HUES64 (cell line): Measurements from ENCODE around the gene USP11. TPM values are rescaled to one million over a fixed set of nuclear protein-coding genes. Genes with fewer than 3 reads are reported as not detected.

Experiments used
- H3K27ac ChIP-seq: 2 replicates; pipeline ENCODE4 v1.7.0; 2013; ENCODE audit warnings: low read depth, low read length, inconsistent platforms
- H3K27me3 ChIP-seq: 2 replicates; pipeline ENCODE4 v1.6.1; 2013; ENCODE audit warnings: mild to moderate bottlenecking, low read length; ENCODE audit not compliant: insufficient read depth
- H3K36me3 ChIP-seq: 2 replicates; pipeline ENCODE4 v1.6.1; 2013; ENCODE audit warnings: mild to moderate bottlenecking, low read length; ENCODE audit not compliant: insufficient read depth
- H3K4me1 ChIP-seq: 2 replicates; pipeline ENCODE4 v1.6.1; 2013; ENCODE audit warnings: mild to moderate bottlenecking, low read length, moderate library complexity; ENCODE audit not compliant: insufficient read depth
- H3K4me3 ChIP-seq: 2 replicates; pipeline ENCODE4 v1.5.1; 2013; ENCODE audit warnings: mild to moderate bottlenecking, low read length, moderate library complexity
- H3K9ac ChIP-seq: 2 replicates; pipeline ENCODE4 v1.6.1; 2013; ENCODE audit warnings: mild to moderate bottlenecking, low read depth, low read length
- H3K9me3 ChIP-seq: 2 replicates; pipeline ENCODE4 v1.6.1; 2013; ENCODE audit warnings: low read depth, low read length; ENCODE audit not compliant: insufficient read depth
- WGBS: fragments of 150-250, 120-280 bp; methylation state at CpG from one replicate; pipeline ENCODE4 v1.1.7; 2013; ENCODE audit warnings: missing lambda C conversion rate; 5-methylcytosine and 5-hydroxymethylcytosine counted together
- polyA plus RNA-seq, 2 experiments: library from polyadenylated mRNA; stranded (reverse); fragments of 50-300 nt; gene quantifications; one replicate each; pipeline ENCODE4 v1.2.3, GENCODE V29; 2013

Gene USP11
- 51.5 TPM for polyA plus RNA-seq (2013, experiment 1 of 2)
- polyA plus RNA-seq (2013, experiment 2 of 2): 59.5 TPM

- H3K9ac ChIP-seq: peak within 1 kb of the TSS; percentile 95
- H3K27me3 ChIP-seq: no peaks in the 10 kb centered on the region
- no peaks in the 10 kb centered on the region for H3K9me3 ChIP-seq
- H3K4me3 ChIP-seq: peak within 1 kb of the TSS; percentile 91
- H3K27ac ChIP-seq: peak within 1 kb of the TSS; percentile 99
- 1% methylated on average over 46 of the region's 46 CpGs for WGBS
- peaks cover 13% of the 10 kb centered on the region; the same call in 1 of the 2 replicates for H3K4me1 ChIP-seq
- H3K36me3 ChIP-seq: peaks cover 15% of the 10 kb centered on the region
Measured at GRCh38 chrX:47232803-47233332, at the start of gene USP11. Gene USP11 (plus strand): TSS chrX:47233009. CDS start chrX:47233044, 35 bp downstream.

DNA sequence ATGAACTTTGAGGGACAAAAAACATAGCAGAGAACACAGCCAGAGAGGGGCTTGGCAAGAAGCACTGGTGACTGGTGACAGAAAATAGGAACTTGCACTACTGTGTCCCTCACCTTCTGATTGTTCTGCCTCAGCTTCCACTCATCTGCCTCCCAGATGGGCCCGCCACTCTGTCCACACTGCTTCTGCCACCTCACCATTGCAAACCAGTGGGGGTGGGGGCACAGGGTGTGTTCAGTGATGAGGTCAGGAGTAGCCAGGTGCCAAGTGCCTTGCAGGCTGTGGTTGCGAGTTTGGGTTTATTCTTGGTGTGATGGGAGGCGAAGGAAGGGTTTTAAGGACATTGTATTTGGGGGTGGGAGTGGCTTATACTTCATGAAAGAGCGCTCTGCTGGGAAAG lies 48.3 kb upstream of the USP11 start:
- Histone ChIP-seq H3K4me1 (no peaks in the 10 kb centered on the region), H3K27me3 (no peaks in the 10 kb centered on the region), H3K27ac (no peak overlapping the region), H3K9ac (no peak overlapping the region), H3K4me3 (no peak overlapping the region), H3K36me3 (peaks cover 56% of the 10 kb centered on the region), H3K9me3 (no peaks in the 10 kb centered on the region)
- WGBS: 93% methylated on average over 4 of the region's 4 CpGs

GRCh38 chrX:47185241-47185640 lies 47.6 kb upstream of the USP11 start:
- Histone ChIP-seq H3K4me1 (no peaks in the 10 kb centered on the region), H3K9ac (no peak overlapping the region), H3K4me3 (no peak overlapping the region), H3K27me3 (no peaks in the 10 kb centered on the region), H3K36me3 (peaks cover 53% of the 10 kb centered on the region), H3K9me3 (no peaks in the 10 kb centered on the region), H3K27ac (no peak overlapping the region)
- WGBS: 94% methylated on average over 16 of the region's 17 CpGs

DNA sequence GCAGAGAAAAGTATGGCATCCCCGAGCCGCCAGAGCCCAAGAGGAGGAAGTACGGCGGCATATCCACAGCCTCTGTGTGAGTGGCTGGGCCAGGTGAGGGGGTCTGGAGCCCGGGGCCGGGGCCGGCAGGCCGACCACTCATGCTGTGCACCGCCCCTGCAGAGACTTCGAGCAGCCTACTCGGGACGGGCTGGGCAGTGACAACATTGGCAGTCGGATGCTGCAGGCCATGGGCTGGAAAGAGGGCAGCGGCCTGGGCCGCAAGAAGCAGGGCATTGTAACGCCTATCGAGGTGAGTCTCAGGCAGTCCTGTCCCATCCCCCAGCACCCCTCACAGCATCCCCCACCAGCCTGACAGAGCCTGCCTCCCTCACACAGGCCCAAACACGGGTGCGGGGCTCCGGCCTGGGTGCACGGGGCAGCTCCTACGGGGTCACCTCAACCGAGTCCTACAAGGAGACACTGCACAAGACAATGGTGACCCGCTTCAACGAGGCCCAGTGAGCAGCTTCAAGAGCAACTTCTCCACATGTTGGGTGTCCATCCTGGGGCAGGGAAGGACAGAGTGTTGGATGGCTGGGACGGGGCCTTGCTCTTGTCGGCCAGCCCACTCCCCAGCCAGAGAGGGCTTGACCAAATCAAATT lies 46.6 kb upstream of the USP11 start:
- no peaks in the 10 kb centered on the region for H3K4me1 ChIP-seq
- 94% methylated on average over 27 of the region's 27 CpGs for WGBS

GRCh38 chrX:47187106-47187677 lies 45.6 kb upstream of the USP11 start:
- Histone ChIP-seq H3K27me3 (peaks cover 6% of the 10 kb centered on the region; the same call in 1 of the 2 replicates), H3K27ac (no peak overlapping the region), H3K4me3 (no peak overlapping the region), H3K4me1 (no peaks in the 10 kb centered on the region), H3K36me3 (peaks cover 34% of the 10 kb centered on the region), H3K9me3 (no peaks in the 10 kb centered on the region), H3K9ac (no peak overlapping the region)
- WGBS: no CpG with 5 or more reads among the region's 4 CpGs

More for the DNA sequence above, 46.6 kb upstream of the USP11 start:
- H3K27ac ChIP-seq: no peak overlapping the region
- H3K27me3 ChIP-seq: no peaks in the 10 kb centered on the region
- H3K9ac ChIP-seq: no peak overlapping the region
- no peaks in the 10 kb centered on the region for H3K9me3 ChIP-seq
- H3K36me3 ChIP-seq: peaks cover 44% of the 10 kb centered on the region
- no peak overlapping the region for H3K4me3 ChIP-seq

- no peaks in the 10 kb centered on the region for H3K9me3 ChIP-seq
- no peak overlapping the region for H3K27ac ChIP-seq
- no peak overlapping the region; the same call in 1 of the 2 replicates for H3K4me3 ChIP-seq
- peaks cover 6% of the 10 kb centered on the region; the same call in 1 of the 2 replicates for H3K27me3 ChIP-seq
- WGBS: 91% methylated on average over 17 of the region's 19 CpGs
- H3K9ac ChIP-seq: no peak overlapping the region
- H3K4me1 ChIP-seq: no peaks in the 10 kb centered on the region
- H3K36me3 ChIP-seq: peaks cover 20% of the 10 kb centered on the region
Measured at GRCh38 chrX:47189906-47190305, 42.9 kb upstream of the USP11 start.

DNA sequence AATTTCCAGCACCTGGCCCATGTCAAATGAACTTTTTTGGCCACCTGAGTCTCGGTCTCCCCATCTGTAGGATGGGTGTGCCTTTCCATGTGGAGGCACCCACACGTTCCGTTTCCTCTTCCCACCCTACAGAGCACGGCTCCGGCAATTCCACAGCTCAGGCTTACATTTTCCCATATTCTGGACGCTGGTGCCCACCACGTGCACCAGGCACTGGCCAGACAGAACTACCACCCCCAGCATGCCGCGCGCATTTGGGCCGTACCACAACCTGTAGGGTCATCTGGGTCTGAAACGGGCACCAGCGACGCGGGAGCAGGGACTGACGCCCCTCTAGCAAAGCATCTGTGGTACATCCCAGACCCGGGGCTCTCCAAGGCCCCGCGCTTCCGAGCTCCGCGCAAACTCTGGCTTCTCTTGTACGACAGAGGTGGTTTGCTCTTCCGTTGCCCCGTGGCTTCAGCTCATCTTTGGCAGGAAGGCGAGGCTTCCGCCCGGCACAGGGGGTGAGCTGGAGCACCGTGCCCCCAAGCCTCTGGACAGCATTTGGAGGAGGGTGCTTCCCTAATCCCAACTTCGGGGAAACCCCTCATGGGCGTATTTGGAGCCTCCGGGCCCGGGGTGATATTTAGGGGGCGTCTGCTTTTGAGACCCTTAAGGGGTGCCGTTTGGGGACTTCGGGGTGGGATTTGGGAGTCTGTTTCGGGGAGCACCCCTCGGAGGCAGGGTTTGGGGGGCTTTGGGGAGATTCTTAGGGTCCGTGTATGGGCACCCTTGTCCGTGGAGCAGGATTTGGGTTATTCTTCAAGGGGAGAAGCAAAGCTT lies 42.2 kb upstream of the USP11 start:
- Histone ChIP-seq H3K9me3 (no peaks in the 10 kb centered on the region), H3K9ac (peak overlapping the region; percentile 59), H3K36me3 (peaks cover 18% of the 10 kb centered on the region), H3K27ac (peak overlapping the region; percentile 48; the same call in 1 of the 2 replicates), H3K4me3 (peak overlapping the region; percentile 78), H3K27me3 (peaks cover 6% of the 10 kb centered on the region; the same call in 1 of the 2 replicates), H3K4me1 (0 out of 2 replicates have a peak, but pooled peaks cover 2% of the 10 kb centered on the region)
- 3% methylated on average over 40 of the region's 40 CpGs for WGBS

DNA sequence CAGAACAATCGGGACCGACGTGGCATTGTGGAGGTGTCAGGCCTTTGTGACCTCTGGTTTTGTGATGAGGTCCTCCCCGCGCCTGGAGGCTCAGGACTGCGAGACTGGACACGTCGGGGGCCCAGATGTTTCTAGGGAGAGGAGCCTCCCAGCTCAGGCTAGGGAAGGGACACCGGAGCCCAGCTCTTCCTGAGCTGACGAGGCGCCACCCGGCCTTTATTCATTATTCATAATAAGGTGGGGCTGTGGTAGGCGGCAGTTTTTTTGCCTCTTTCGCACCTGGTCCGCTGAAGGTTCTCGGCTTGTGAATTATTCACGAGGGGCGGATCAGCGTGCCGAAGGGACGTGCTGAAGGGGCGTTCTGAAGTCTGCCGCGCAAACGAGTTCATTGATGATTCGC lies 41.5 kb upstream of the USP11 start:
- peak overlapping the region; percentile 78 for H3K4me3 ChIP-seq
- H3K27me3 ChIP-seq: peaks cover 6% of the 10 kb centered on the region; the same call in 1 of the 2 replicates
- no peak overlapping the region for H3K27ac ChIP-seq
- peaks cover 18% of the 10 kb centered on the region for H3K36me3 ChIP-seq
- peak overlapping the region; percentile 59 for H3K9ac ChIP-seq
- WGBS: under 1% methylated on average over 23 of the region's 26 CpGs
- H3K4me1 ChIP-seq: 0 out of 2 replicates have a peak, but pooled peaks cover 8% of the 10 kb centered on the region
- no peaks in the 10 kb centered on the region for H3K9me3 ChIP-seq

- Histone ChIP-seq H3K9me3 (no peaks in the 10 kb centered on the region), H3K27ac (no peak overlapping the region), H3K4me3 (peak overlapping the region; percentile 78), H3K4me1 (0 out of 2 replicates have a peak, but pooled peaks cover 11% of the 10 kb centered on the region), H3K36me3 (peaks cover 18% of the 10 kb centered on the region), H3K27me3 (peaks cover 6% of the 10 kb centered on the region; the same call in 1 of the 2 replicates), H3K9ac (peak overlapping the region; percentile 31; the same call in 1 of the 2 replicates)
- 55% methylated on average over 15 of the region's 16 CpGs for WGBS
Measured at GRCh38 chrX:47191806-47192401, 40.9 kb upstream of the USP11 start.

- Histone ChIP-seq H3K27me3 (peaks cover 6% of the 10 kb centered on the region; the same call in 1 of the 2 replicates), H3K9me3 (no peaks in the 10 kb centered on the region), H3K9ac (peak within 1 kb of the TSS; percentile 97), H3K4me3 (peak within 1 kb of the TSS; percentile 94), H3K36me3 (peaks cover 33% of the 10 kb centered on the region), H3K27ac (peak within 1 kb of the TSS; percentile 90), H3K4me1 (peaks cover 21% of the 10 kb centered on the region; the same call in 1 of the 2 replicates)
- WGBS: 2% methylated on average over 50 of the region's 50 CpGs
Measured at GRCh38 chrX:47193475-47194193, 39.2 kb upstream of the USP11 start, which contains the start of gene UBA1. Gene UBA1 (plus strand): TSS chrX:47193829. CDS start chrX:47198803, 4,974 bp downstream.
